Karpas-422 (cell line): Measurements from ENCODE around the gene TLN1. TPM values are rescaled to one million over a fixed set of nuclear protein-coding genes. Genes with fewer than 3 reads are reported as not detected.

Experiments
- DNase-seq: peaks from one replicate; pipeline ENCODE4 v3.0.0-alpha.2; 2015
- H2AFZ ChIP-seq: fragments of 200-600 bp; sonication (generic); 2 replicates; pipeline ENCODE4 v1.6.1; 2014; ENCODE audit warnings: antibody characterized with exemption, low read length, mixed read lengths
- H3K27ac ChIP-seq: fragments of 200-600 bp; sonication (generic); 2 replicates; pipeline ENCODE4 v1.5.1; 2014; ENCODE audit warnings: mild to moderate bottlenecking, low read length, moderate library complexity
- H3K27me3 ChIP-seq: fragments of 200-600 bp; sonication (generic); 2 replicates; pipeline ENCODE4 v1.6.1; 2014; ENCODE audit warnings: low read length, mixed read lengths
- H3K36me3 ChIP-seq: fragments of 200-600 bp; sonication (generic); 2 replicates; pipeline ENCODE4 v1.6.1; 2014; ENCODE audit warnings: low read length, mixed read lengths; ENCODE audit not compliant: insufficient read depth
- H3K4me1 ChIP-seq: fragments of 200-600 bp; sonication (generic); 2 replicates; pipeline ENCODE4 v1.6.1; 2014; ENCODE audit warnings: mild to moderate bottlenecking, low read length, mixed read lengths
- H3K4me2 ChIP-seq: fragments of 200-600 bp; sonication (generic); 2 replicates; pipeline ENCODE4 v1.6.1; 2014; ENCODE audit warnings: low read length, low read depth, mild to moderate bottlenecking; ENCODE audit not compliant: poor library complexity, severe bottlenecking
- H3K4me3 ChIP-seq: fragments of 200-600 bp; sonication (generic); 2 replicates; pipeline ENCODE4 v1.5.1; 2014; ENCODE audit warnings: mild to moderate bottlenecking, antibody characterized with exemption, low read length, mixed read lengths
- H3K79me2 ChIP-seq: fragments of 200-600 bp; sonication (generic); 2 replicates; pipeline ENCODE4 v1.6.1; 2014; ENCODE audit warnings: mild to moderate bottlenecking, low read length, mixed read lengths
- H3K9ac ChIP-seq: fragments of 200-600 bp; sonication (generic); 2 replicates; pipeline ENCODE4 v1.6.0; 2014; ENCODE audit warnings: low read length
- H3K9me2 ChIP-seq: fragments of 200-600 bp; sonication (generic), shearing (Covaris generic); replicated peaks from 2 replicates; pipeline ENCODE4 v1.6.0; 2014; ENCODE audit warnings: mild to moderate bottlenecking, low read length, moderate library complexity; ENCODE audit not compliant: insufficient read depth
- H3K9me3 ChIP-seq: fragments of 300-700, 200-600 bp; sonication (generic); 2 replicates; pipeline ENCODE4 v1.6.1; 2014; ENCODE audit warnings: low read length, mixed read lengths
- H4K20me1 ChIP-seq: fragments of 200-600 bp; sonication (generic); 2 replicates; pipeline ENCODE4 v1.6.1; 2014; ENCODE audit warnings: mild to moderate bottlenecking, antibody characterized with exemption, low read length, low read depth; ENCODE audit not compliant: insufficient read depth
- total RNA-seq: library from RNA; depleted of rRNA; stranded (reverse); fragments of >200 nt; shearing (Covaris generic); gene quantifications from 2 replicates; pipeline ENCODE4 v1.2.3, GENCODE V29; 2014; ENCODE audit warnings: low replicate concordance; rRNA removed

TLN1 gene, protein sequence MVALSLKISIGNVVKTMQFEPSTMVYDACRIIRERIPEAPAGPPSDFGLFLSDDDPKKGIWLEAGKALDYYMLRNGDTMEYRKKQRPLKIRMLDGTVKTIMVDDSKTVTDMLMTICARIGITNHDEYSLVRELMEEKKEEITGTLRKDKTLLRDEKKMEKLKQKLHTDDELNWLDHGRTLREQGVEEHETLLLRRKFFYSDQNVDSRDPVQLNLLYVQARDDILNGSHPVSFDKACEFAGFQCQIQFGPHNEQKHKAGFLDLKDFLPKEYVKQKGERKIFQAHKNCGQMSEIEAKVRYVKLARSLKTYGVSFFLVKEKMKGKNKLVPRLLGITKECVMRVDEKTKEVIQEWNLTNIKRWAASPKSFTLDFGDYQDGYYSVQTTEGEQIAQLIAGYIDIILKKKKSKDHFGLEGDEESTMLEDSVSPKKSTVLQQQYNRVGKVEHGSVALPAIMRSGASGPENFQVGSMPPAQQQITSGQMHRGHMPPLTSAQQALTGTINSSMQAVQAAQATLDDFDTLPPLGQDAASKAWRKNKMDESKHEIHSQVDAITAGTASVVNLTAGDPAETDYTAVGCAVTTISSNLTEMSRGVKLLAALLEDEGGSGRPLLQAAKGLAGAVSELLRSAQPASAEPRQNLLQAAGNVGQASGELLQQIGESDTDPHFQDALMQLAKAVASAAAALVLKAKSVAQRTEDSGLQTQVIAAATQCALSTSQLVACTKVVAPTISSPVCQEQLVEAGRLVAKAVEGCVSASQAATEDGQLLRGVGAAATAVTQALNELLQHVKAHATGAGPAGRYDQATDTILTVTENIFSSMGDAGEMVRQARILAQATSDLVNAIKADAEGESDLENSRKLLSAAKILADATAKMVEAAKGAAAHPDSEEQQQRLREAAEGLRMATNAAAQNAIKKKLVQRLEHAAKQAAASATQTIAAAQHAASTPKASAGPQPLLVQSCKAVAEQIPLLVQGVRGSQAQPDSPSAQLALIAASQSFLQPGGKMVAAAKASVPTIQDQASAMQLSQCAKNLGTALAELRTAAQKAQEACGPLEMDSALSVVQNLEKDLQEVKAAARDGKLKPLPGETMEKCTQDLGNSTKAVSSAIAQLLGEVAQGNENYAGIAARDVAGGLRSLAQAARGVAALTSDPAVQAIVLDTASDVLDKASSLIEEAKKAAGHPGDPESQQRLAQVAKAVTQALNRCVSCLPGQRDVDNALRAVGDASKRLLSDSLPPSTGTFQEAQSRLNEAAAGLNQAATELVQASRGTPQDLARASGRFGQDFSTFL (N-terminal part only)
- 54.2 and 94.0 TPM in 2 replicates for total RNA-seq

DNA sequence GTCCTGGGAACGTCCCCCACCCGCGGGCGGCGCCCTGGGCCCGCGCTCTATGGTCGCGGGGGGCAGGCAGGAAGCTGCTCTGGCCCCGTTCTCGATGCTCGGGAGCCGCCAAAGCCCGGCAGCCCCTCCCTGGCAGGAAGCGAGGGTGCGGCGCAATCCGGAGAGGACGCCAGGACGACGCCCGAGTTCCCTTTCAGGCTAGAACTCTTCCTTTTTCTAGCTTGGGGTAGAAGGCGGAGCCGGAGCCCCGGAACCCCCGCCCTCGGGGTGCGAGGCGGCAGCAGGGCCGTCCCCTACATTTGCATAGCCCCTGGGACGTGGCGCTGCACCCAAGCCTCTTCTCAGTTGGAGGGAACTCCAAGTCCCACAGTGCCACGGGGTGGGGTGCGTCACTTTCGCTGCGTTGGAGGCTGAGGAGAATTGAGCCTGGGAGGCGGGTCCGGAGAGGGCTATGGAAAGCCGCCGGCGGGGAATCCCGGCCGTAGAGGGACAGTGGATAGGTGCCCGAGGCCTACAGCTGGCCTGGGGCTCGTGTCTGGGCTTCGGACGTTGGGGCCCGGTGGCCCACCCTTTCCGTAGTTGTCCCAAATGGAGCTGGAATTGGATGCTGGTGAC, at the start of gene TLN1, which contains the start of gene CREB3:
TSS of gene TLN1 (minus strand) at position 11 of the 615 bp plus-strand sequence. CDS start 6,501 bp downstream, outside the sequence.
TSS of gene CREB3 (plus strand) at position 482 of the 615 bp plus-strand sequence. CDS start at position 589, 107 bp downstream.
- Histone ChIP-seq H2AFZ (peak within 1 kb of the TSS; percentile 58; the same call in 1 of the 2 replicates), H3K9me3 (no peaks in the 10 kb centered on the region), H3K27ac (peak within 1 kb of the TSS; percentile 79), H3K36me3 (peaks cover 17% of the 10 kb centered on the region; the same call in 1 of the 2 replicates), H3K4me2 (peak within 1 kb of the TSS; percentile 99), H3K9ac (peak within 1 kb of the TSS; percentile 98), H3K79me2 (peaks cover 53% of the 10 kb centered on the region), H4K20me1 (peaks cover 3% of the 10 kb centered on the region; the same call in 1 of the 2 replicates), H3K9me2 (no peaks in the 10 kb centered on the region), H3K4me1 (peaks cover 54% of the 10 kb centered on the region), H3K27me3 (no peaks in the 10 kb centered on the region), H3K4me3 (peak within 1 kb of the TSS; percentile 93)
- peak; percentile 99 for DNase-seq

DNA sequence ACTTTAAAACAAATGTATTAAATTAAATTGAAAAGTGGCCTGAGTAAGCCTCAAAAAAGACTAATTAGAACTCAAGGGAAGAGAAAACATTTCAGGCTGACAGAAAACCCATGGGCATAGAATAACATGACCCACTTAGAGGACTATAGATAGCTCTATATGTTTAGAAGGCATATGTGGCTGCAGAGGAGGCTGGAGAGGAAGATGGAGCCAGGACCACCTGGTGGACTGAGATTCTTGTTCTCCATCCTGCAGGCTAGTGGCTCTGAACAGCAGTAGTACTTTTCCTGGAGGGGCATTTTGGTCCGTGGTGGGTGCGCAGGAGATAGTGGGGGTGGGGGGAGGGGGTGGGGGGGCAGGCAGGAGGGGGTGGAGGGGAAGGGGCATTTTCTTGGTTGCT, 49.1 kb upstream of the TLN1 start:
- no peak overlapping the region for H3K4me2 ChIP-seq
- H3K9me2 ChIP-seq, result no peaks in the 10 kb centered on the region
- H3K27me3 ChIP-seq, result no peaks in the 10 kb centered on the region
- H3K9me3 ChIP-seq, result no peaks in the 10 kb centered on the region
- H3K4me1 ChIP-seq, result peaks cover 11% of the 10 kb centered on the region
- no peak overlapping the region for H3K4me3 ChIP-seq
- H3K9ac ChIP-seq, result no peak overlapping the region
- H3K27ac ChIP-seq, result no peak overlapping the region
- H4K20me1 ChIP-seq, result no peaks in the 10 kb centered on the region
- no peak for DNase-seq
- no peak overlapping the region for H2AFZ ChIP-seq
- peaks cover 26% of the 10 kb centered on the region for H3K36me3 ChIP-seq
- H3K79me2 ChIP-seq, result peaks cover 57% of the 10 kb centered on the region

DNA sequence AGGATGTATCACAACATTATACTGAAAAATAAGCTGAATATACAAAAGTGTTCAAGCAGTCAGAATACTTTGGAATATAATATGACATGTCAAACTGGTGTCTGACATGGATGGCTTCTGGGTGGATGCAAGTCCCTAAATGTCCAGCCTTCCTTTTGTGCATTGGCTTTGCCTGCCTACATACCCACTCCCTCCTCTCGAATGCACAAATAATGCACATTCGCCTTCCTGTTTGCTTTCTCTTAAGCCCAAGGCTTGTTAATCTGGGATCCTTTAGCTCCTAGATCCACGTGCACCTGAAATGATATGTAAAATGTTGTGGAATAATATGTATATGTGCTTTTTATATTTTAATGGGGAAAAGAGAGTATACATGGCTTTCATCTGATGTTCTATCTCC, 46.5 kb upstream of the TLN1 start:
- H3K36me3 ChIP-seq, result peaks cover 16% of the 10 kb centered on the region
- no peak overlapping the region for H2AFZ ChIP-seq
- H4K20me1 ChIP-seq, result no peaks in the 10 kb centered on the region
- no peaks in the 10 kb centered on the region for H3K9me2 ChIP-seq
- no peak overlapping the region for H3K27ac ChIP-seq
- no peak overlapping the region for H3K4me2 ChIP-seq
- peaks cover 22% of the 10 kb centered on the region for H3K4me1 ChIP-seq
- H3K79me2 ChIP-seq, result peaks cover 62% of the 10 kb centered on the region
- no peaks in the 10 kb centered on the region for H3K27me3 ChIP-seq
- H3K4me3 ChIP-seq, result no peak overlapping the region
- H3K9me3 ChIP-seq, result no peaks in the 10 kb centered on the region
- H3K9ac ChIP-seq, result no peak overlapping the region
- DNase-seq, result no peak

DNA sequence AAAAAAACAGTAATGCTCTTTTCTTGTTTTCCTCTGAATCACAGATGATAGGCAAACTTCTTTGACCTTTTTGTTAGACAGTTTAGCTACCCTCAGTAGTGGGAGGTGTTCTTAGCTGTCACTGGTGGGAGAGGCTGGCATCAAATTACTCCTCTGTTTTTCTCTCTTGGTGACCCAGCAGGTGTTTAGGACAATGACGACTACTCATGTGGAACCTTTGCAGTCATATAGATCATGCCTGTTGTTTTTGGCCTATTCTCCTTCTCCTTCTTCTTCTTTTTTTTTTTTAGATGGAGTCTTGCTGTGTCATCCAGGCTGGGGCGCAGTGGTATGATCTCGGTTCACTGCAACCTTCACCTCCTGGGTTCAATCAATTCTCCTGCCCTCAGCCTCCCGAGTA, 44.0 kb upstream of the TLN1 start:
- H3K9me2 ChIP-seq, result no peaks in the 10 kb centered on the region
- H3K27ac ChIP-seq, result peak overlapping the region; percentile 48
- H3K4me1 ChIP-seq, result peaks cover 34% of the 10 kb centered on the region
- H3K27me3 ChIP-seq, result no peaks in the 10 kb centered on the region
- H3K9me3 ChIP-seq, result no peaks in the 10 kb centered on the region
- H3K9ac ChIP-seq, result no peak overlapping the region
- peaks cover 74% of the 10 kb centered on the region for H3K79me2 ChIP-seq
- H3K4me2 ChIP-seq, result peak overlapping the region; percentile 32
- DNase-seq, result peak; percentile 66
- H3K36me3 ChIP-seq, result peaks cover 12% of the 10 kb centered on the region; the same call in 1 of the 2 replicates
- H2AFZ ChIP-seq, result no peak overlapping the region
- H4K20me1 ChIP-seq, result no peaks in the 10 kb centered on the region
- no peak overlapping the region for H3K4me3 ChIP-seq

DNA sequence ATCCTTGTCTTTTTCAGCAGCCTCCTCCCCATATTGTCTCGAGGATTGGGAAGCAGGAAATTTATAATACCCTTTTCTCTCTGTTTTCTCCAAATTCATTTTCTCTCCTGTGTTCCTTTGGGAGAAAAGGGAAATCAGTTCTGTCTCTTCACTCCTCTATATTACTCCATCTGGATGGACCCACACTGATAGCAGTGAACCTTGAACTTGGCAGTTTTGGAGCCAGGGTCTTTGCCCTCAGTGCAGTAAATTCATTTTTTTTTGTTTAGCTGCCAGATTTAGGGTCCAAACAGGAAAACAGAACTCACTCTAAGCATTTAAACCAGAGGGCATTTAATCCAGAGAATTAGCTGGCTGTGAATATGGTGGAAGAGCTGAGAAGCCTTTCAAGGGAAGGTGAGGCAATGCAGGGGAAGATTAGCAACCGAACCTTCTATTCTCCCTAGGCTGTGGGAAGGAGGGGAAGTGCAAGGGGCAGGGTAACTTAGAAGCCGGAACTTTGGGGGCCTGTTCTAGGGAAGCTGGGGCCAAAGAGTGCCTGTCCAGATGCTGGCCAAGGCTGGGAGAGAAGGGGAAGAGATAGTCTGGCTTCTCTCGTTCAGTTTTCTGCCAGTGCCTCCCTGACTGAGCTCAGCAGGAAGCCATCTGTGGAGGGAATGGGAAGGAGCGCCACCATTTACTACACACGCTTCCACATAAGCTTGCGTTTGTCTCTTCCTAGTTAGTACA, 43.1 kb upstream of the TLN1 start:
- Histone ChIP-seq H3K27me3 (no peaks in the 10 kb centered on the region), H3K9me3 (no peaks in the 10 kb centered on the region), H3K27ac (peak overlapping the region; percentile 48), H3K36me3 (peaks cover 5% of the 10 kb centered on the region; the same call in 1 of the 2 replicates), H3K4me3 (no peak overlapping the region), H3K4me2 (peak overlapping the region; percentile 32), H3K9me2 (no peaks in the 10 kb centered on the region), H3K9ac (peak overlapping the region; percentile 18; the same call in 1 of the 2 replicates), H3K4me1 (peaks cover 44% of the 10 kb centered on the region), H4K20me1 (no peaks in the 10 kb centered on the region), H3K79me2 (peaks cover 77% of the 10 kb centered on the region), H2AFZ (no peak overlapping the region)
- no peak for DNase-seq

DNA sequence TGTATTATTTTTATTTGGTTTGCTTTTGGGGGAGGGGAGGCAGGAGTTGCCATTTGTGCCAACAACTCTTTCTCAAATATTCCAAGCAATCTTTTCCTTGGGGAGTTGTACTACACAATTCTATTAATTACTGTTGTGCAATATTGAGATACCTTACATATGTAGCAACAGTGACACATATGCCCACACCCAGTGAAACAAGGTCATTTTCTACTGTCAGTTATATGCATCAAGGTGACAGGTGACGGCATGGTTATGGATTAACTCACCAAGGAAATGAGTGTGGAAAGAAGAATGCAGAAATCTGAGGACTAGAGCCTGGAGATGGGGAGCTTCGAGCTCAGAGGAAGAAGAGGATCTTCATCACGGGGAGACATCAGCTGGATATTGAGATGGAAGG, 39.9 kb upstream of the TLN1 start:
- H2AFZ ChIP-seq, result no peak overlapping the region
- no peaks in the 10 kb centered on the region for H3K9me3 ChIP-seq
- no peaks in the 10 kb centered on the region for H4K20me1 ChIP-seq
- peaks cover 3% of the 10 kb centered on the region; the same call in 1 of the 2 replicates for H3K36me3 ChIP-seq
- H3K4me3 ChIP-seq, result no peak overlapping the region
- H3K9ac ChIP-seq, result no peak overlapping the region
- H3K4me2 ChIP-seq, result no peak overlapping the region
- peaks cover 84% of the 10 kb centered on the region for H3K79me2 ChIP-seq
- no peak for DNase-seq
- H3K27me3 ChIP-seq, result no peaks in the 10 kb centered on the region
- 0 out of 2 replicates have a peak overlapping the region, but pooled peaks have one; percentile 9 for H3K27ac ChIP-seq
- no peaks in the 10 kb centered on the region for H3K9me2 ChIP-seq
- H3K4me1 ChIP-seq, result peaks cover 55% of the 10 kb centered on the region

DNA sequence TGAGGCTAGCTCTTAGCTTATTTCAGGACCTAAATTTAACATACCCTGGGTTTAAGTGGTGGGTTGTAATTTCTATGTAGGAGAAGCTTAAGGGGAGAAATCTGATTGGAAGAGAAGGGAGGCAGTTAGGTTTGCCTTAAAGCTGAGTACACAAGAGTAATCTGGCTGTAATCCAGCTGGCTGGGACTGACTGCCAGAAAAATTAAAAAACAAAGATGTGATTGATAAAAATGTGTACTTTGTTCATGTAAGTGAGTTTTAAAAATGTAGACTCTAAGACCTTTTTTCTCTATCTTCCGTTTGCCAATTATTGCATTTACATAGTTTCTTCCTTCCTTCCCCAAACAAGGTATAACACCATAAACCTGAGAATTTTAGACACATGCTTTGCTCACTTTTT, 39.5 kb upstream of the TLN1 start:
- Histone ChIP-seq H3K79me2 (peaks cover 87% of the 10 kb centered on the region), H3K4me3 (no peak overlapping the region), H3K27me3 (no peaks in the 10 kb centered on the region), H2AFZ (no peak overlapping the region), H3K9ac (no peak overlapping the region), H3K9me2 (no peaks in the 10 kb centered on the region), H3K36me3 (peaks cover 3% of the 10 kb centered on the region; the same call in 1 of the 2 replicates), H3K27ac (0 out of 2 replicates have a peak overlapping the region, but pooled peaks have one; percentile 9), H3K4me2 (no peak overlapping the region), H4K20me1 (no peaks in the 10 kb centered on the region), H3K4me1 (peaks cover 59% of the 10 kb centered on the region), H3K9me3 (no peaks in the 10 kb centered on the region)
- no peak for DNase-seq
